Caco-2 (cell line): ENCODE data around the gene YIPF3. TPM values are rescaled to one million over a fixed set of nuclear protein-coding genes. Genes with fewer than 3 reads are reported as not detected.

ENCODE experiments used
- BruUV-seq: library from RNA; stranded (reverse); fragments of 400-500 nt; replicated peaks from 2 replicates; lab custom pipeline; 2021; lab: Mats Ljungman, UMichigan
- CTCF ChIA-PET: fragments of 300-600 bp; sonication (Branson Sonifier 250); formaldehyde crosslinking; loops from one replicate; lab custom pipeline; 2022; ENCODE audit warnings: antibody characterized with exemption; lab: Charles Lee
- POLR2A ChIA-PET: fragments of 300-600 bp; sonication (Branson Sonifier 250); formaldehyde crosslinking; loops from one replicate; lab custom pipeline; 2022; ENCODE audit warnings: antibody characterized with exemption; lab: Charles Lee
- DNase-seq, 2 experiments: peaks; one replicate each; pipeline versions ENCODE4 v3.0.0 to v3.0.0-alpha.2; 2020 to 2022
- H3K27me3 ChIP-seq: replicated peaks from 2 replicates; pipeline ENCODE4 v1.6.0; 2011; ENCODE audit warnings: low read length; ENCODE audit not compliant: control insufficient read depth, insufficient read depth
- H3K36me3 ChIP-seq: 2 replicates; pipeline ENCODE4 v1.5.1; 2011; ENCODE audit warnings: low read length; ENCODE audit not compliant: control insufficient read depth, insufficient read depth
- H3K4me1 ChIP-seq: fragments of 250-450 bp; sonication (Bioruptor Pico); 2 replicates; pipeline ENCODE4 v1.5.1; 2020; ENCODE audit warnings: mild to moderate bottlenecking
- H3K4me3 ChIP-seq: 2 replicates; pipeline ENCODE4 v1.5.1; 2011; ENCODE audit warnings: low read depth, mild to moderate bottlenecking, control low read depth, low read length
- H3K9me3 ChIP-seq: fragments of 250-450 bp; sonication (Bioruptor Pico); 2 replicates; pipeline ENCODE4 v1.5.1; 2020; ENCODE audit warnings: mild to moderate bottlenecking, moderate library complexity
- H3K27ac Mint-ChIP-seq: one replicate; pipeline ENCODE4 v1.8.0; 2022; ENCODE audit warnings: mixed read lengths; ENCODE audit not compliant: unreplicated experiment
- H3K27me3 Mint-ChIP-seq: one replicate; pipeline ENCODE4 v1.8.0; 2022; ENCODE audit warnings: mixed read lengths; ENCODE audit not compliant: insufficient read depth, unreplicated experiment
- H3K36me3 Mint-ChIP-seq: one replicate; pipeline ENCODE4 v1.8.0; 2022; ENCODE audit warnings: mild to moderate bottlenecking, mixed read lengths; ENCODE audit not compliant: insufficient read depth, unreplicated experiment
- H3K4me1 Mint-ChIP-seq: one replicate; pipeline ENCODE4 v1.8.0; 2022; ENCODE audit warnings: low read depth, mixed read lengths; ENCODE audit not compliant: unreplicated experiment
- H3K4me3 Mint-ChIP-seq: one replicate; pipeline ENCODE4 v1.8.0; 2022; ENCODE audit warnings: mild to moderate bottlenecking, moderate library complexity, mixed read lengths; ENCODE audit not compliant: unreplicated experiment
- H3K9me3 Mint-ChIP-seq: one replicate; pipeline ENCODE4 v1.8.0; 2022; ENCODE audit warnings: mixed read lengths; ENCODE audit not compliant: unreplicated experiment
- intact Hi-C: fragments of 100-400 bp; cut with micrococcal nuclease; formaldehyde crosslinking; loops from one replicate; pipeline ENCODE4 v1.10.0; 2022; ENCODE audit not compliant: unreplicated experiment
- total RNA-seq: library from RNA; stranded (reverse); gene quantifications from 2 replicates; pipeline ENCODE4 v1.2.3, GENCODE V29; 2022
- TF ChIP-seq, protein P1 (sequence below), 2 experiments: fragments of 200-600 bp in 1 of 2; IDR thresholded peaks; 1 replicate in 1 of 2; 2 replicates in 1 of 2; pipeline versions ENCODE4 v1.5.1 to v1.8.0; 2011 to 2022; ENCODE audit warnings: antibody characterized with exemption in 1 of 2, control low read depth in 1 of 2, inconsistent platforms in 1 of 2, low read depth in 1 of 2, low read length in 1 of 2, mild to moderate bottlenecking in 1 of 2, moderate library complexity in 1 of 2; ENCODE audit not compliant: insufficient read depth in 1 of 2, severe bottlenecking in 1 of 2, unreplicated experiment in 1 of 2

The YIPF3 gene
- total RNA-seq, 1 experiment from 2014 or later = 99.8 TPM

DNA sequence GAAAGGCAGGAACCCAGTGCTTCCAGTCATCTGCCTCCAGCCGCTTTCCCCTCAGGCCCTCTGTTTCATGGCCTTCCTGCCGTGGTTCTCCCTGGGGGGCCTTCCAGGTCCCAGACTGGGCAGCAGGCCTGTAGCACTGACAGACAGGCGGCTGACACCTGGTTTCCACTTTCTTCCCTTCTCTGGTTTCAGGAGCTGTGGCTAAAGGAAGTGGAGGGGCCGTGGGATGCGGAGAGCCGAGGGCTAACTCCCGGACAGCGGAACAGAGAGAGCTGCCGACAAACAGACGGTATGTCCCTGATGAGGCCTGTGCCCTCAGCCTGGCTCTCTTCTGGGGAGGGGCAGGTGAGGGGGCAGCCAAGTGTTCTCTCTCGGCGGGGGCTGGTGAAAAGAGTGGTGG lies 19.0 kb downstream of the YIPF3 start:
- no peak overlapping the region for H3K4me3 ChIP-seq
- Mint-ChIP-seq H3K9me3 (no peaks in the 10 kb centered on the region), H3K36me3 (peaks cover 21% of the 10 kb centered on the region), H3K4me1 (peaks cover 20% of the 10 kb centered on the region), H3K4me3 (no peak overlapping the region), H3K27ac (no peak overlapping the region), H3K27me3 (no peaks in the 10 kb centered on the region)
- ChIA-PET CTCF (interaction anchor here (1.5 to 2.4 kb wide), 4 partner anchors 20 to 111 kb away, joined by 3 to 19 read pairs (median 8); partner anchors contain the start of genes DLK2 and TJAP1), POLR2A (no interaction called here)
- BruUV-seq = no TSS peak
- H3K4me1 ChIP-seq = peaks cover 37% of the 10 kb centered on the region
- H3K9me3 ChIP-seq = no peaks in the 10 kb centered on the region
- no peak for DNase-seq
- H3K36me3 ChIP-seq = peaks cover 3% of the 10 kb centered on the region; the same call in 1 of the 2 replicates
- H3K27me3 ChIP-seq = no peaks in the 10 kb centered on the region
- intact Hi-C loops = no loop called here
- TF ChIP-seq, protein P1, sequence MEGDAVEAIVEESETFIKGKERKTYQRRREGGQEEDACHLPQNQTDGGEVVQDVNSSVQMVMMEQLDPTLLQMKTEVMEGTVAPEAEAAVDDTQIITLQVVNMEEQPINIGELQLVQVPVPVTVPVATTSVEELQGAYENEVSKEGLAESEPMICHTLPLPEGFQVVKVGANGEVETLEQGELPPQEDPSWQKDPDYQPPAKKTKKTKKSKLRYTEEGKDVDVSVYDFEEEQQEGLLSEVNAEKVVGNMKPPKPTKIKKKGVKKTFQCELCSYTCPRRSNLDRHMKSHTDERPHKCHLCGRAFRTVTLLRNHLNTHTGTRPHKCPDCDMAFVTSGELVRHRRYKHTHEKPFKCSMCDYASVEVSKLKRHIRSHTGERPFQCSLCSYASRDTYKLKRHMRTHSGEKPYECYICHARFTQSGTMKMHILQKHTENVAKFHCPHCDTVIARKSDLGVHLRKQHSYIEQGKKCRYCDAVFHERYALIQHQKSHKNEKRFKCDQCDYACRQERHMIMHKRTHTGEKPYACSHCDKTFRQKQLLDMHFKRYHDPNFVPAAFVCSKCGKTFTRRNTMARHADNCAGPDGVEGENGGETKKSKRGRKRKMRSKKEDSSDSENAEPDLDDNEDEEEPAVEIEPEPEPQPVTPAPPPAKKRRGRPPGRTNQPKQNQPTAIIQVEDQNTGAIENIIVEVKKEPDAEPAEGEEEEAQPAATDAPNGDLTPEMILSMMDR (IDR thresholded peaks at IDR 0.05; ENCODE audit: insufficient read depth in 1 of 2, low read depth in 1 of 2, low read length in 1 of 2, severe bottlenecking in 1 of 2, unreplicated experiment in 1 of 2) = no peak

DNA sequence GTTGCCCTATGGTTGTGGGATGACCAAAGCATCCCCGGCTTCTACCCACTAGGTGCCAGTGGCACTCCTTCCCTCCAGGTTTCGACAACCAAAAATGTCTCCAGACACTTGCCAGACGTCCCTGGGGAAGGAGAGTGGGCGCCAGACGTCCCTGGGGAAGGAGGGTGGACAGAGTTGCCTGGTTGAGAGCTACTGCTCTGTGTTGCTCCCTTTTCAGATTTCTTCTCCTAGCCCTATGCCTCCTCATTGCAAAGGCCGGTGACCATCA lies 19.7 kb downstream of the YIPF3 start:
- Histone ChIP-seq H3K4me1 (peaks cover 37% of the 10 kb centered on the region), H3K36me3 (peaks cover 3% of the 10 kb centered on the region; the same call in 1 of the 2 replicates), H3K9me3 (no peaks in the 10 kb centered on the region), H3K4me3 (no peak overlapping the region), H3K27me3 (no peaks in the 10 kb centered on the region)
- Mint-ChIP-seq H3K4me1 (peaks cover 20% of the 10 kb centered on the region), H3K4me3 (no peak overlapping the region), H3K36me3 (peaks cover 21% of the 10 kb centered on the region), H3K27me3 (no peaks in the 10 kb centered on the region), H3K9me3 (no peaks in the 10 kb centered on the region), H3K27ac (no peak overlapping the region)
- ChIA-PET POLR2A (interaction anchor here (0.5 to 1.0 kb wide), 3 partner anchors 9 to 128 kb away, joined by 3 to 4 read pairs (median 3); partner anchors contain the start of gene ZNF318), CTCF (interaction anchor here (1.0 to 2.4 kb wide), 9 partner anchors 10 to 234 kb away, joined by 3 to 19 read pairs (median 5); partner anchors contain the start of genes DLK2 and TJAP1)
- no TSS peak for BruUV-seq
- intact Hi-C loops = no loop called here
- DNase-seq = no peak
- TF ChIP-seq, protein P1 (IDR thresholded peaks at IDR 0.05; ENCODE audit: insufficient read depth in 1 of 2, low read depth in 1 of 2, low read length in 1 of 2, severe bottlenecking in 1 of 2, unreplicated experiment in 1 of 2) = no peak

DNA sequence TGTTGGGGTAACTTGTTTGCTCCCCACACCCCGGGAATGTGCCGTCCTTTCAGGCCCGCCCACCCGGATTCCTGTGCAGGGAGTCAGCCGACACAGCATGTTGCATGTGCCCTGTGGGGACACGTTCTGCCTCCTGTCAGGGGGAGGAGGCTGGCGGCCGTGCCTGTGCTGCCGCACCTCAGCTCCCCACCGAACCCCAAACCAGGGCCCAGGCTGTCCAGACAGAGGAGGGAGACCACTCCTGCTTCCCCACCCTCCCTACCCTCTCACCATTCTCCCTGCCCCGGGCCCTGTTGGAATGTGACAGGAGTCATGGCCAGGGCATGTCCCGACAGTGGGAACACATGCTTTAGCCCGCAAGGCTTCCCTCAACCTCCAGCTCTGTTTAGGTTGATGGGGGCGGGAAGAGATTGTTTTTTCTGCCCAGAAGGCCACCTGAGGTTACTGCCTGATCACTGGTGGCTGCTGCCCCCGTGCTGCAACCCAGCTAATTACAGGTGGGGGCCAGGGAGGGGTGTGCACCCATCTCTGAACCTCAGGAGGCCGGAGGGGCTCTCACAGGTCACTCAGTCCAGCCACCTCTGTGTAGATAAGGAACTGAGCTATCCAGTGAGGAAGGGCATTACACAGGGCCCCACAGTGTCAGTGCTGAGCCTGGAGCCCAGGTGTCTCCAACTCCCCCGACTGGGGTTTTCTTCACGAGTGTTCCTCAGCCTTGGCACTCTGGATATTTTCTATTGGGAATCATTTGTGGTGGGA lies 20.2 kb downstream of the YIPF3 start:
- peaks cover 20% of the 10 kb centered on the region for H3K4me1 Mint-ChIP-seq
- no peak overlapping the region for H3K4me3 ChIP-seq
- intact Hi-C loops = loop anchor here (1.0 kb wide), 1 partner anchor 42 kb away; no protein-coding TSS in a partner anchor
- DNase-seq = peak; percentile 66 to 73
- H3K9me3 ChIP-seq = no peaks in the 10 kb centered on the region
- POLR2A ChIA-PET = interaction anchor here (0.5 to 1.0 kb wide), 3 partner anchors 10 to 127 kb away, joined by 3 to 4 read pairs (median 3); partner anchors contain the start of gene ZNF318
- CTCF ChIA-PET = interaction anchor here (0.8 to 2.4 kb wide), 11 partner anchors 10 to 233 kb away, joined by 3 to 19 read pairs (median 5); partner anchors contain the start of genes ABCC10, DLK2, TJAP1 and ZNF318
- H3K36me3 Mint-ChIP-seq = peaks cover 21% of the 10 kb centered on the region
- peaks cover 37% of the 10 kb centered on the region for H3K4me1 ChIP-seq
- TF ChIP-seq, protein P1 (IDR thresholded peaks at IDR 0.05; ENCODE audit: insufficient read depth in 1 of 2, low read depth in 1 of 2, low read length in 1 of 2, severe bottlenecking in 1 of 2, unreplicated experiment in 1 of 2) = peak; percentile 49 to 70
- H3K36me3 ChIP-seq = peaks cover 3% of the 10 kb centered on the region; the same call in 1 of the 2 replicates
- H3K4me3 Mint-ChIP-seq = no peak overlapping the region
- H3K27ac Mint-ChIP-seq = no peak overlapping the region
- BruUV-seq = no TSS peak
- H3K27me3 ChIP-seq = no peaks in the 10 kb centered on the region
- no peaks in the 10 kb centered on the region for H3K9me3 Mint-ChIP-seq
- no peaks in the 10 kb centered on the region for H3K27me3 Mint-ChIP-seq
